ENCODE results near the gene PAFAH1B1.

GRCh38 chr17:2734939-2735338 is 141.5 kb downstream of the PAFAH1B1 start:
- TF ChIP-seq POLR2A (IDR thresholded peaks at IDR 0.05), result no peak
- TF ChIP-seq CTCF (IDR thresholded peaks at IDR 0.05), result no peak

Data from adrenal gland (tissue), 5 donors.